ENCODE measurements around the gene SLC6A3.

The SLC6A3 gene

GRCh38 chr5:1453613-1454012 lies 8.4 kb upstream of the SLC6A3 start:
- no peak for TF ChIP-seq TAF1 (IDR thresholded peaks at IDR 0.05; ENCODE audit: low read depth, low read length)
- no peak for TF ChIP-seq POU2F2 (IDR thresholded peaks at IDR 0.05; ENCODE audit: low read depth, low read length)
- no peak for TF ChIP-seq SPI1 (IDR thresholded peaks at IDR 0.05; ENCODE audit: low read depth, low read length)
- no peak for TF ChIP-seq POLR2A (IDR thresholded peaks at IDR 0.05; ENCODE audit: low read depth, low read length)
- TF ChIP-seq POLR2AphosphoS5 (IDR thresholded peaks at IDR 0.05; ENCODE audit: low read depth, low read length): no peak
- TF ChIP-seq PAX5 (IDR thresholded peaks at IDR 0.05; ENCODE audit: insufficient read depth, low read length, severe bottlenecking): no peak
- DNase-seq (ENCODE audit: insufficient read length, low spot score) (no peak), FAIRE-seq (no peak)

- TF ChIP-seq POLR2AphosphoS5 (IDR thresholded peaks at IDR 0.05; ENCODE audit: low read depth, low read length) (no peak), SPI1 (IDR thresholded peaks at IDR 0.05; ENCODE audit: low read depth, low read length) (no peak), POU2F2 (IDR thresholded peaks at IDR 0.05; ENCODE audit: low read depth, low read length) (no peak), TAF1 (IDR thresholded peaks at IDR 0.05; ENCODE audit: low read depth, low read length) (no peak), POLR2A (IDR thresholded peaks at IDR 0.05; ENCODE audit: low read depth, low read length) (no peak)
- FAIRE-seq (no peak), DNase-seq (ENCODE audit: insufficient read length, low spot score) (no peak)
Measured at GRCh38 chr5:1449081-1449630, 3.9 kb upstream of the SLC6A3 start.

- no peak for TF ChIP-seq TAF1 (IDR thresholded peaks at IDR 0.05; ENCODE audit: low read depth, low read length)
- DNase-seq (ENCODE audit: insufficient read length, low spot score) (no peak), FAIRE-seq (no peak)
Measured at GRCh38 chr5:1448511-1449011, 3.3 kb upstream of the SLC6A3 start.

- TF ChIP-seq POLR2A (IDR thresholded peaks at IDR 0.05; ENCODE audit: low read depth, low read length): no peak
- no peak for FAIRE-seq
- no peak for DNase-seq (ENCODE audit: insufficient read length, low spot score)
Measured at GRCh38 chr5:1447671-1448361, 2.6 kb upstream of the SLC6A3 start.

GRCh38 chr5:1446602-1447343 lies 1.5 kb upstream of the SLC6A3 start:
- no peak for FAIRE-seq
- DNase-seq (ENCODE audit: insufficient read length, low spot score): no peak
- no peak for TF ChIP-seq PAX5 (IDR thresholded peaks at IDR 0.05; ENCODE audit: insufficient read depth, low read length, severe bottlenecking)
- TF ChIP-seq SPI1 (IDR thresholded peaks at IDR 0.05; ENCODE audit: low read depth, low read length): no peak
- TF ChIP-seq POLR2AphosphoS5 (IDR thresholded peaks at IDR 0.05; ENCODE audit: low read depth, low read length): no peak
- no peak for TF ChIP-seq POLR2A (IDR thresholded peaks at IDR 0.05; ENCODE audit: low read depth, low read length)
- TF ChIP-seq POU2F2 (IDR thresholded peaks at IDR 0.05; ENCODE audit: low read depth, low read length): no peak
- no peak for TF ChIP-seq TAF1 (IDR thresholded peaks at IDR 0.05; ENCODE audit: low read depth, low read length)

GRCh38 chr5:1445689-1446601 lies 705 bp upstream of the SLC6A3 start:
- FAIRE-seq (no peak), DNase-seq (ENCODE audit: insufficient read length, low spot score) (no peak)
- TF ChIP-seq PAX5 (IDR thresholded peaks at IDR 0.05; ENCODE audit: insufficient read depth, low read length, severe bottlenecking) (no peak), POLR2A (IDR thresholded peaks at IDR 0.05; ENCODE audit: low read depth, low read length) (no peak), POU2F2 (IDR thresholded peaks at IDR 0.05; ENCODE audit: low read depth, low read length) (no peak), POLR2AphosphoS5 (IDR thresholded peaks at IDR 0.05; ENCODE audit: low read depth, low read length) (no peak), TAF1 (IDR thresholded peaks at IDR 0.05; ENCODE audit: low read depth, low read length) (no peak), SPI1 (IDR thresholded peaks at IDR 0.05; ENCODE audit: low read depth, low read length) (no peak)

- FAIRE-seq (no peak), DNase-seq (ENCODE audit: insufficient read length, low spot score) (no peak)
- TF ChIP-seq POLR2AphosphoS5 (IDR thresholded peaks at IDR 0.05; ENCODE audit: low read depth, low read length) (no peak), SPI1 (IDR thresholded peaks at IDR 0.05; ENCODE audit: low read depth, low read length) (no peak), PAX5 (IDR thresholded peaks at IDR 0.05; ENCODE audit: insufficient read depth, low read length, severe bottlenecking) (no peak), POLR2A (IDR thresholded peaks at IDR 0.05; ENCODE audit: low read depth, low read length) (no peak), TAF1 (IDR thresholded peaks at IDR 0.05; ENCODE audit: low read depth, low read length) (no peak), POU2F2 (IDR thresholded peaks at IDR 0.05; ENCODE audit: low read depth, low read length) (no peak)
Measured at GRCh38 chr5:1444361-1445189, 665 bp downstream of the SLC6A3 start.

- TF ChIP-seq TAF1 (IDR thresholded peaks at IDR 0.05; ENCODE audit: low read depth, low read length) (no peak), PAX5 (IDR thresholded peaks at IDR 0.05; ENCODE audit: insufficient read depth, low read length, severe bottlenecking) (no peak), POU2F2 (IDR thresholded peaks at IDR 0.05; ENCODE audit: low read depth, low read length) (no peak), POLR2A (IDR thresholded peaks at IDR 0.05; ENCODE audit: low read depth, low read length) (no peak), POLR2AphosphoS5 (IDR thresholded peaks at IDR 0.05; ENCODE audit: low read depth, low read length) (no peak), SPI1 (IDR thresholded peaks at IDR 0.05; ENCODE audit: low read depth, low read length) (no peak)
- no peak for FAIRE-seq
- no peak for DNase-seq (ENCODE audit: insufficient read length, low spot score)
Measured at GRCh38 chr5:1443991-1444360, 1.3 kb downstream of the SLC6A3 start.
